Keratinocyte (primary cell): ENCODE measurements around the gene ZNF524. TPM values are rescaled to one million over a fixed set of nuclear protein-coding genes. Genes with fewer than 3 reads are reported as not detected.

ENCODE experiments used
- DNase-seq: peaks from one replicate; pipeline ENCODE4 v3.0.0-alpha.2; 2011; ENCODE audit warnings: low read depth, missing footprints, low spot score
- FAIRE-seq: peaks from 2 replicates; lab custom pipeline; 2011; peaks lifted over from hg19 to GRCh38; lab: Jason Lieb, UNC
- H2AFZ ChIP-seq: 2 replicates; pipeline ENCODE4 v1.6.0; 2012; ENCODE audit warnings: low read length, control low read depth, inconsistent platforms; ENCODE audit not compliant: control insufficient read depth
- H3K27ac ChIP-seq: 2 replicates; pipeline ENCODE4 v1.5.1; 2011; ENCODE audit warnings: low read length; ENCODE audit not compliant: control insufficient read depth, insufficient read depth
- H3K27me3 ChIP-seq: 3 replicates; pipeline ENCODE4 v1.6.0; 2011; ENCODE audit warnings: low read length; ENCODE audit not compliant: control insufficient read depth, insufficient read depth; ENCODE audit errors: extremely low read depth
- H3K36me3 ChIP-seq, 2 experiments: 2 replicates in 1 of 2; 3 replicates in 1 of 2; pipeline ENCODE4 v1.5.1; 2011; ENCODE audit warnings: low read length in 2 of 2, mild to moderate bottlenecking in 1 of 2; ENCODE audit not compliant: control insufficient read depth in 2 of 2, insufficient read depth in 2 of 2; ENCODE audit errors: extremely low read depth in 1 of 2
- H3K4me1 ChIP-seq: 3 replicates; pipeline ENCODE4 v1.5.1; 2011; ENCODE audit warnings: low read length; ENCODE audit not compliant: control insufficient read depth, insufficient read depth; ENCODE audit errors: extremely low read depth
- H3K4me2 ChIP-seq: 3 replicates; pipeline ENCODE4 v1.6.0; 2011; ENCODE audit warnings: low read depth, low read length; ENCODE audit not compliant: control insufficient read depth, insufficient read depth; ENCODE audit errors: extremely low read depth
- H3K4me3 ChIP-seq, 3 experiments: fragments of 200-600 bp in 1 of 3; sonication (generic) in 1 of 3; 2 replicates in 2 of 3; 3 replicates in 1 of 3; pipeline ENCODE4 v1.5.1; 2011 to 2016; ENCODE audit warnings: low read length in 3 of 3, mild to moderate bottlenecking in 3 of 3, control low read depth in 2 of 3, inconsistent platforms in 1 of 3, low read depth in 1 of 3, mixed read lengths in 1 of 3, mixed run types in 1 of 3, moderate library complexity in 1 of 3; ENCODE audit not compliant: control insufficient read depth in 2 of 3, insufficient read depth in 2 of 3; ENCODE audit errors: extremely low read depth in 1 of 3
- H3K79me2 ChIP-seq: 2 replicates; pipeline ENCODE4 v1.6.0; 2012; ENCODE audit warnings: low read length; ENCODE audit not compliant: control insufficient read depth, insufficient read depth
- H3K9ac ChIP-seq: 3 replicates; pipeline ENCODE4 v1.6.0; 2011; ENCODE audit warnings: low read length; ENCODE audit not compliant: control insufficient read depth, insufficient read depth; ENCODE audit errors: extremely low read depth
- H3K9me1 ChIP-seq: 3 replicates; pipeline ENCODE4 v1.6.0; 2011; ENCODE audit warnings: low read length; ENCODE audit not compliant: control insufficient read depth, insufficient read depth; ENCODE audit errors: extremely low read depth
- H3K9me3 ChIP-seq: 2 replicates; pipeline ENCODE4 v1.5.1; 2012; ENCODE audit warnings: low read depth, low read length; ENCODE audit not compliant: control insufficient read depth
- H4K20me1 ChIP-seq: 3 replicates; pipeline ENCODE4 v1.6.0; 2011; ENCODE audit warnings: low read length; ENCODE audit not compliant: control insufficient read depth, insufficient read depth; ENCODE audit errors: extremely low read depth
- CTCF ChIP-seq, 3 experiments: IDR thresholded peaks in 1 of 3; conservative IDR thresholded peaks in 1 of 3; optimal IDR thresholded peaks in 1 of 3; 2 replicates in 2 of 3; 3 replicates in 1 of 3; pipeline versions ENCODE3 to v1.5.1; 2011; ENCODE audit warnings: low read length in 3 of 3, mild to moderate bottlenecking in 3 of 3, moderate library complexity in 2 of 3, control low read depth in 1 of 3, inconsistent platforms in 1 of 3; ENCODE audit not compliant: insufficient read depth in 2 of 3; ENCODE audit errors: extremely low read depth in 1 of 3
- EZH2 ChIP-seq: IDR thresholded peaks from one replicate; pipeline ENCODE4 v1.6.1; 2012; ENCODE audit warnings: inconsistent platforms, mild to moderate bottlenecking, low read length, moderate library complexity
- dilution Hi-C: fragments of 300-500 bp; cut with MboI; formaldehyde crosslinking; loops from one replicate; pipeline ENCODE4 v1.7.0; 2020; ENCODE audit warnings: low sequenced_read_pairs; ENCODE audit not compliant: extremely low pct_ligation_motif_present
- polyA plus RNA-seq, 5 experiments: library from polyadenylated mRNA; depleted of rRNA in 3 of 5; stranded (reverse) in 3 of 5; stranded (forward) in 1 of 5; unstranded in 1 of 5; fragments of >200 nt; gene quantifications; 1 replicate in 1 of 5; 2 replicates in 3 of 5; 3 replicates in 1 of 5; pipeline versions ENCODE4 v1.2.1 to v1.2.3, GENCODE V29; 2011 to 2012; ENCODE audit warnings: missing spikeins in 2 of 5, low read depth in 1 of 5, low replicate concordance in 1 of 5

ZNF524 gene
- polyA plus RNA-seq, 1 donor (not counting 4 experiments of a cell fraction or from before 2014, with no cell fraction given) = 2.6 TPM

- Histone ChIP-seq H3K4me1 (peaks cover 13% of the 10 kb centered on the region), H3K9me3 (no peaks in the 10 kb centered on the region), H3K36me3 (peaks cover 0 to 2% of the 10 kb centered on the region in 2 experiments), H4K20me1 (peaks cover 3% of the 10 kb centered on the region), H3K9ac (no peak overlapping the region), H2AFZ (no peak overlapping the region), H3K79me2 (no peaks in the 10 kb centered on the region), H3K4me2 (peak overlapping the region; percentile 76), H3K27ac (no peak overlapping the region), H3K27me3 (no peaks in the 10 kb centered on the region), H3K9me1 (no peaks in the 10 kb centered on the region), H3K4me3 (peak overlapping the region in 2 of 3 experiments; percentile 42 to 51)
- TF ChIP-seq CTCF (optimal IDR thresholded peaks at IDR 0.05 in 1 of 3, IDR thresholded peaks at IDR 0.05 in 1 of 3, conservative IDR thresholded peaks at IDR 0.05 in 1 of 3; ENCODE audit: extremely low read depth in 1 of 3, insufficient read depth in 2 of 3, low read length in 3 of 3) (no peak), EZH2 (no peak)
- FAIRE-seq = no peak
- dilution Hi-C loops = no loop called here
- no peak for DNase-seq
These were observed 23.5 kb downstream of the ZNF524 start for GRCh38 chr19:55623561-55623960.

- Histone ChIP-seq H3K4me3 (peak within 1 kb of the TSS; percentile 62 to 80 (median 65)), H3K36me3 (peaks cover 0 to 2% of the 10 kb centered on the region in 2 experiments), H3K9ac (peak within 1 kb of the TSS; percentile 72), H3K4me1 (peaks cover 13% of the 10 kb centered on the region), H3K79me2 (no peaks in the 10 kb centered on the region), H3K27me3 (no peaks in the 10 kb centered on the region), H3K9me3 (no peaks in the 10 kb centered on the region), H3K9me1 (no peaks in the 10 kb centered on the region), H3K4me2 (peak within 1 kb of the TSS; percentile 96), H4K20me1 (peaks cover 3% of the 10 kb centered on the region), H3K27ac (peak within 1 kb of the TSS; percentile 75), H2AFZ (peak within 1 kb of the TSS; percentile 98)
- dilution Hi-C loops = no loop called here
- DNase-seq (peak; percentile 81), FAIRE-seq (no peak)
- TF ChIP-seq EZH2 = no peak
- TF ChIP-seq CTCF (optimal IDR thresholded peaks at IDR 0.05 in 1 of 3, IDR thresholded peaks at IDR 0.05 in 1 of 3, conservative IDR thresholded peaks at IDR 0.05 in 1 of 3; ENCODE audit: extremely low read depth in 1 of 3, insufficient read depth in 2 of 3, low read length in 3 of 3) = no peak
These were observed 24.3 kb downstream of the ZNF524 start, which contains the start of gene ZNF784 for GRCh38 chr19:55624109-55625003. Gene ZNF784, minus strand, starts transcription at chr19:55624566. Its CDS starts 5 bp downstream, at chr19:55624561.
